HG03342 (cell line): Measurements from ENCODE around the gene C3orf20.

Source experiments
- ATAC-seq: cut with Tn5 transposase; IDR thresholded peaks from one replicate; pipeline ENCODE4 v1.9.1; 2021; ENCODE audit warnings: mild to moderate bottlenecking, moderate library complexity; ENCODE audit not compliant: unreplicated experiment

Gene C3orf20

DNA sequence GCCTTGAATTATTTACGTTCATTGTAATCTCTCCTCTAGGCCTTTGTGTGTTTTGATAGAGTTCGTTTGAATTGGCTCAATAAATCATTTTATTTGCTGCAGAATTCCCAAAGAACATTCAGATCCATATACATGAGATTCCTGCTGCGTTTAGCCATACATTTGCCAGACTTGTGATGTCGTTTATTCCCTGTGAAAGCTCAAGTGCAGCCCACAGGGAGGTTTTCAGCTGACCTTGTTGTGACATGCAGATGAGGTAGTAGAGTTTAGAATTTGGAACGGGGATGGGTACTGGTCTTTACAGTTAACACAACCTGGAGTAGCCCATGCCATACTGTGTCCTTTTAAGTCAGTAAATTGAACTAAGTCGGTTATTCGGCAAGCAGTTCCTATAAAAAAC, at the start of gene C3orf20:
C3orf20 (plus strand) TSS at position 301 of the 400 bp plus-strand sequence. CDS start 7,573 bp downstream, outside the sequence.
- no peak for ATAC-seq

DNA sequence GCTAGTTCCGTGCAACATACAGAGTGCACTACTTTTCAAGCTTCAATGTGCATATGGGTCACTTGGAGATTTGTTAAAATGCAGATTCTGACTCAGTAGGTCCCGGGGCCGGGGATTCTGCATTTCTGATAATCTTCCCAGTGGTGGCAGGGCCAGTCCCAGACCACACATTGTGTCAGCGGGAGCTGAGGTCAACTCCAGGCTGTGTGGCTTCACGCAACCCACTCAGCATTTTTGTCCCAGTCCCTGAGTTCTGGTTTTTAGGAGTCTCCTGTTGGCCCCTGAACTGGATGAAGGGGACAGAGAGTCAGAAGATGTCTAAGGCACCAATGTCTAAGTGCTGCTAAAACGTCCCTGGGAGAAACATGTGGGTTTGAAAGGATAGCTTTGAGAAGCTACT, 49.5 kb upstream of the C3orf20 start:
- ATAC-seq = no peak

- no peak for ATAC-seq
Measured at GRCh38 chr3:14627815-14628214, 47.1 kb upstream of the C3orf20 start.

DNA sequence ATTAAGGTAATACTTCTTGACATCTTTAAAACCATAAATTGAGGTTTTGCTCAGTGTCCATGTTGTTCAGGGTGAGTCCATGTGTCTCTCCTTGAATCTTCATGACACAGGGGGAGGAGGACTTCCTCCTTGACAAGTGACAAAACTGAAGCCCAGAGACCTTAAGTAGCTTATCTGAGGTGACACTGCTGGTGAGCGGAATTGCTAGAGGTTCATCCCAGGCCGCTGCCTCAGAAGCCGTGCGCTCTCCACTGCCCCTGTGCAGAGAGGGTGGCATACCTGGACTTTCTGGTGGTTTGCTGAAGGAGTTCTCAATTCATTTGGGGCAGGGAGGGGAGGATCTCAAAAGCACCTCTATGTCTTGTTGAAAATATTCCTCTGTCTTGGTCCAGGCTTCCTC, 46.5 kb upstream of the C3orf20 start:
- ATAC-seq = no peak

DNA sequence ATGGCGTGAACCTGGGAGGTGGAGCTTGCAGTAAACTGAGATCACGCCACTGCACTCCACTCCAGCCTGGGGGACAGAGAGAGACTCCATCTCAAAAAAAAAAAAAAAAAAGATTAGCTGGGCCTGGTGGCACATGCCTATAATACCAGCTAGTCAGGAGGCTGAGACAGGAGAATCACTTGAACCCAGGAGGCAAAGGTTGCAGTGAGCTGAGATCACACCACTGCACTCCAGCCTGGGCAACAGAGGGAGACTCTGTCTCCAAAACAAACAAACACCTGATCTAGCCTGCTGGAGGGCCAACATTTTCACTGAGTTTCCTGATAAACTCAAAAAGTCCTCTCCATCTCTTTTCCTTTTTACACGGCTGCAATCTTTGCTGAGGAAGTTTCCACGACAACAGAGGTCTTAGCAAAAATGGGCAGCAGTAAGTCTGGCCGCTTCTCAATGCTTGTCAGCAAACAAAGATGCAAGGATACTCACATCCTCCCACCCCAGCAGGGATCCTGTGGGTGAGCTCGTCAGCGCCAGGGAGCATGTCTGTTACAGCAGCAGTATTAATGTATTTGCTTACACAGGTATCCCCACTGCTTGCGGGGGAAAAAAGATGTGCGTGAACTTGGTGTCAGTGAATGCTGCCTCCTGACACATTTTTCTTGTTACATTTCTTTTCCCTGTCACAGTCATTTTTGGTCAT, 44.4 kb upstream of the C3orf20 start:
- no peak for ATAC-seq

DNA sequence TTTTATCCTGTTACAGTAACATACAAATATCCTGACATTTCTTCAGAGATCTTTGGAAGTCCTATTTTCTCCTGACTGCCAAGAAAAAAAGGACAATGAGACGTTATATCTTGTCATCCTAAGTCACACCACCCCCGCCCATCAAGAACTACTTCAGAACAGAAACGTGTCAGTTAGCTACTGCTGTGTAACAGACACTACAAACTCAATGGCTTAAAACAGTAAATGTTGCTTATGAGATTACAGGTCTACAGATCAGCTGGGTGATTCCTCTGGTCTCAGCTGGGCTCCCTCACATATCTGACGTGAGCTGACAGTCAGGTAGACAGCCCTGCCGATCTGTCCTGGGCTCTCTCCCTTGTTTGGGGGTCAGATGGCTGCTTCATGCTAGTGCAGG, 43.8 kb upstream of the C3orf20 start:
- no peak for ATAC-seq

DNA sequence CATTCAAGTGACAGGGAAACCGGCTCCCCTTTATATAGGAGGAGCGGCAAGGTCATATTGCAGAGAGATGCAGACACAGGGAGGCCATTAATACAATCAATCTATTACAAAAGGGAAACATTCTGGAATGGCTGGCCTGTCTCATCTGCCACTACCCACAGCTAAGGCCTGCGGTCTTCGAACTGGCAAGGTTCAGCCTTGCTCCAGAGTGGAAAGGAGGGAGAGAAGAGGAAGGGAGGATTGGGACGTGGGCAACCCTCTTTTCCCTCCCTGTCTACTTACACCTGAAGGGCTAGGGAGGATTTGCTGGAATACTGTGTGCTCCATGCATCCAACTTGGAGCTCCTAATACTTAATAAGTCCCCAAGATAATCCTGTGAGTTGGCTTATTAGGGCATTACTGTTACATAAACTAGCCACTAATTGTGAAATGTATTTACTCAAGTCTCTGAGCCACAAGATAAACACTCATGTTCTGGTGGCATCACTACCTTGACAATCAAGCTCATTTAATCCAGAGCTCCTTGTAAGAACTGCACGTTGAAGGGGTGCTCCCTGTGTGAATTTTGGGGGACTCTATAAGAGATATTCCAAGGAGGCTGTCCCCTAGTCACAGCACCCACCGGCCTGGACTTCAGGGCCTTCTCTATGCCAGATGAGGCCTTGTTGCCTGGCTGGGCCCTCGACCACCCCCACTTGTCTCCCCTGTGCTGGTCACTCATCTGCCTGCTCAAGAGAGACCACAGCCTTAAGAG, 43.1 kb upstream of the C3orf20 start:
- no peak for ATAC-seq

GRCh38 chr3:14632442-14632930, 42.5 kb upstream of the C3orf20 start:
- ATAC-seq = no peak

DNA sequence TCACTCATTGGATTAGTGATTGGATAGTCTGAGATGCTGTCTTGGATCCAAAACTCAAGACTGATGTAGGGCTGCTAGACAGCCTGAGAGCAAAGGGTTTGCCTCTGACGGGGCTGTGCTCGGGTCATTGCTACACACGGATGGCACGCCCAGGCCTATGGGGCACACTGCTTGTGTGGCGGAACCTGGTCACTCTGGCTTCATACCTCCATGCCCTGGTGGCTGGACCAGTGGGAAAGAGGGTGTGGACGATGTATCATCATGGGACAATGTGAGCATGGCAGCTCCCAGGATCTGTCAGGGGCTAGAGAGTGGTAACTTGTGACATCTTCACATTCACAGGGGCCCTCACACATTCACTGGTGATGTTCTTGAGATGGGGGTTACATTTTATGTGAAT, 41.5 kb upstream of the C3orf20 start:
- ATAC-seq = no peak

GRCh38 chr3:14633819-14634424, 41.0 kb upstream of the C3orf20 start:
- ATAC-seq = no peak

GRCh38 chr3:14634763-14635400, 40.1 kb upstream of the C3orf20 start:
- no peak for ATAC-seq

DNA sequence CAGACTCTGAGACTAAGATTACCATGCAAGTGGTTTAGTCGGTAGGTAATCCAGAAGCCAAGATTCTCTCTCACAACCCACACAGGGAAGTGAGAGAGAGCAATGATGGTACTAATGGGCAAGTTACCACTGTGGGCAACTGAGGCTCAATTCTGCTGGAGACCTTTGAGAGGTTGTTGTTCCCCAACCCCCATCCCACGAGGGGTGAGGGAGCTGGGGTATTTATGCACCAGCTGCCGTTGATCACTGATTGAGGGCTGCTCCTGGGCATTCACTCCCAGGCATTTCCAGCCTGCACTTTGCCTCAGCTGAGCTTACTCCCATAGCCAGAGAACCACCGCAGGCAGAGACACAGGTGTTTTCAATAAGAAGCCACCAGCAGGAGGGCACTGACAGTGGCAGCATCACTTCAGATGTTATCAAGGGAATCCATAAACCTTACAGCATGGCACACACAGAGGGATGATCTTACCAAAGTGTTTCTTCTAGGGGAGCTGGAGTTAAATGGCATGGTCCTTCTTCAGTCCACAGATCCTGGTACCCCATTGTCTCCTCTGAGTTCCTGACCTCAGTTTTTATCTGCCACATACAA, 38.3 kb upstream of the C3orf20 start:
- no peak for ATAC-seq

- no peak for ATAC-seq
Measured at GRCh38 chr3:14640157-14640562, 34.8 kb upstream of the C3orf20 start.

GRCh38 chr3:14640734-14641133, 34.2 kb upstream of the C3orf20 start:
- no peak for ATAC-seq

- no peak for ATAC-seq
Measured at GRCh38 chr3:14641346-14641745, 33.6 kb upstream of the C3orf20 start.

DNA sequence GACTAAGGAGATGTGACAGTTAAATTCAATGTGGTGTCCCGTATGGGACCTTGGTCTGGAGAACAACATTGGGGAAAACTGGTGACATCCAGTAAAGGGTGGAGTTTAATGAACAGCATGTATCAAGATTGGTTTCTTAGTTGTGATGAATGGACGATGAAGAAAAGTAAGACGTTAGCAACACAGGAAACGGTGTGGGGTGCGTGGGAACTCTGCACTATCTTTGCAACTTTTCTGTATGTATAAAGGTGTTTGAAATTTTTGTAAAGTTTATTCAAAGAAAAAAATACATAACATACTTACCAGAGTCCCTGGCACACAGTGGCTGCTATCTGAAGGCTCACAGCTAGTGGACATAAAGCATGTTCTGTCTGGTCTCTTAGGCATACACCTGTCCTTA, 29.5 kb upstream of the C3orf20 start:
- no peak for ATAC-seq

DNA sequence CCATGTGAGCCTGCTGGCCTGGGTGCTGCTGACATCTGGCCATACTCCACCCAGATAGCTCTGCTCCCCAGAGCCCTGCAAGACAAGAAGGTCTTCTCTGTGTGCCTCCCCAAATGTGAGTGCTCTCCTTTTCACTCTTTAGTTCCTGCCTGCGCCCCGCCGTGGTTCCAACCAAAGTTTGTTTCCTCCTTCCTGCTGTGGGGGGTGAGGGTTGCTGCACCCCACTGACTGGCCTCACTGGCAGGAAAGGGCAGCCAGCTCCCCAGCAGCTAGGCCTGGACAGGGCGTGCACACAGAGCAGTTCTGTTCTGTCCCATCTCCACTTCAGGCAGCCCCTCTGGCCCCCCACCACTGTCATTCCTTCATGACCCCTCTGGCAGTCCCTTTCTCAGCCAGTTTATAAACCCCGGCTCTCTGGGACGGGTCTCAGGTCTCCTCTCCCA, 28.8 kb upstream of the C3orf20 start:
- ATAC-seq = no peak

GRCh38 chr3:14646589-14647413, 28.1 kb upstream of the C3orf20 start:
- no peak for ATAC-seq

DNA sequence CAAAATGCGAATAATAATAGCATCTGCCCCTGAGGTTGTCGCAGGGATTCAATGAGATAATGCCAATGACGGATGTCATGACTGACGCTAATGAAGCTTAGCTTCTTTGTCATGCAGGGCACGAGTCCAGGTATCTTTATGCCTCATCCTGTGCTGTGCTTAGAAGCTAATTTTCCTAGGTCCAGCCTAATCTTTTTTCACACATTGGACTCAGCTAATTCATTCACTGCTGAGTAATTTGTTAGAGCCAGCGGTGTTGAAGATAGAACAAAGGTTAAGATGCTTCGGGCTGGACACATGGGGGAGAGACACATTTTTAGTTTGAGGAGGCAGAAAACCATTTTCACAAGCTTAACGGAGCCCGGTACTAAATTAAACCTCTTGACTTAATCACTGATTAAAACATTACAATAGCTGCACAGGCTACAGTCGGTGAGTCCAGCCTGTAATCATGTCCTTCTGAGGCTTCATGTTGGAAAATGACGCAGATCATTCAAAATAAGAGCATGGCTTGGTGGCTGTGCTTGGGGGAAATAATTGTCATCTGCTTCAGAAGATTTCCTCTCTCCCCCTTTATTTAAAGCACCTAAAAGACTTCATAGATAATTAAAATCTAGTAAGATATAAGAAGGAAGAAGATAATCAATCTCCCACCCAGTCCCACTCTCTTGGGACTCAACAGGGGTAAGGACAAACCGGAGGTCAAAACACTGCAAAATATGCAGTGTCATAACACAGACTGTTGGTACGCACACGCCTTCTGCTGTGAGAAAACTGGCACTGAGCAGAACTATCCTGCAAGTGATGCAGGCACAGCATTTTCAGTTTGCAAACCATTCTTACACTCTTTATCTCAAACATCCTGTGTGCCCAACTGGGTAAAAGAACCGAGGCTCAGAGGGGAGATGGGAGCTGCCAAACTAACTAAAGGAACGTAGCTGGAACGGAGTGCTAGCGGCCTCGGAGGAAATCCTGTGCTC, 26.7 kb upstream of the C3orf20 start:
- ATAC-seq = no peak
